ENCODE data around the gene RITA1.

DNA sequence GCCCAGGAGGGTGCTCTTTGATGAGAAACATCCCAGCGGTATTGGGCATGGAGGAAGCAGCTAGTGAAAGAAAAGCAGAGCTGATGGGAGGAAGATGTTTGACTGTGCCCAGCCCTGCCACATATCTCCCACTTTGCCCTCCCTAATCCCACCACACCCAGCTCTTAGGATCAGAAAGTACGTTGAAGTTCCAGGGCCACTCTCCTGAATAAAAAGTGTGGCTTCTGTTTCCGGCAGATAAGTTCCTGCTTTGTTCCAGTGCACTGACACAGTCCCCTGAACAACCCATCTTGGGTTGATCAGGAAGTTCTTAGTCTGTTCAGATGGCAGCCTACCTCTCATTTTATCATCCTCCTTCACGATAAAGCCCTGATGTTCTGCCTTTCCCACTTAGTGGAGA, 52.2 kb downstream of the RITA1 start:
- TF ChIP-seq POLR2A (IDR thresholded peaks at IDR 0.05; ENCODE audit: low read length) (no peak), GATA1 (IDR thresholded peaks at IDR 0.05; ENCODE audit: low read depth, low read length) (no peak)

All from erythroblast (primary cell).